Osteocyte (in vitro differentiated cells): ENCODE results near the gene SMARCB1. TPM values are rescaled to one million over a fixed set of nuclear protein-coding genes. Genes with fewer than 3 reads are reported as not detected.

Experiments used
- DNase-seq: peaks from one replicate; pipeline ENCODE4 v3.0.0; 2021; ENCODE audit warnings: mixed read lengths; ENCODE audit not compliant: unreplicated experiment; ENCODE audit errors: extremely low spot score
- H3K27ac Mint-ChIP-seq: one replicate; pipeline ENCODE4 v1.8.0; 2021; ENCODE audit warnings: mild to moderate bottlenecking, mixed read lengths; ENCODE audit not compliant: unreplicated experiment
- H3K27me3 Mint-ChIP-seq: one replicate; pipeline ENCODE4 v1.8.0; 2021; ENCODE audit warnings: mixed read lengths; ENCODE audit not compliant: unreplicated experiment
- H3K36me3 Mint-ChIP-seq: one replicate; pipeline ENCODE4 v1.8.0; 2021; ENCODE audit warnings: mixed read lengths; ENCODE audit not compliant: unreplicated experiment
- H3K4me1 Mint-ChIP-seq: one replicate; pipeline ENCODE4 v1.8.0; 2021; ENCODE audit warnings: mixed read lengths; ENCODE audit not compliant: unreplicated experiment
- H3K4me3 Mint-ChIP-seq: one replicate; pipeline ENCODE4 v1.8.0; 2021; ENCODE audit warnings: mild to moderate bottlenecking, moderate library complexity, mixed read lengths; ENCODE audit not compliant: unreplicated experiment
- H3K9me3 Mint-ChIP-seq: one replicate; pipeline ENCODE4 v1.8.0; 2021; ENCODE audit warnings: mixed read lengths; ENCODE audit not compliant: unreplicated experiment
- total RNA-seq: library from RNA; stranded (reverse); gene quantifications from 2 replicates; pipeline ENCODE4 v1.2.1, GENCODE V29; 2021
- TF ChIP-seq, protein P1 (sequence below): fragments of 200-600 bp; sonication (generic); IDR thresholded peaks from 2 replicates; pipeline ENCODE4 v1.5.0; 2021; ENCODE audit warnings: antibody characterized with exemption, mild to moderate bottlenecking, moderate library complexity

The SMARCB1 gene
- total RNA-seq, 1 donor from 2014 or later, result 126 TPM

DNA sequence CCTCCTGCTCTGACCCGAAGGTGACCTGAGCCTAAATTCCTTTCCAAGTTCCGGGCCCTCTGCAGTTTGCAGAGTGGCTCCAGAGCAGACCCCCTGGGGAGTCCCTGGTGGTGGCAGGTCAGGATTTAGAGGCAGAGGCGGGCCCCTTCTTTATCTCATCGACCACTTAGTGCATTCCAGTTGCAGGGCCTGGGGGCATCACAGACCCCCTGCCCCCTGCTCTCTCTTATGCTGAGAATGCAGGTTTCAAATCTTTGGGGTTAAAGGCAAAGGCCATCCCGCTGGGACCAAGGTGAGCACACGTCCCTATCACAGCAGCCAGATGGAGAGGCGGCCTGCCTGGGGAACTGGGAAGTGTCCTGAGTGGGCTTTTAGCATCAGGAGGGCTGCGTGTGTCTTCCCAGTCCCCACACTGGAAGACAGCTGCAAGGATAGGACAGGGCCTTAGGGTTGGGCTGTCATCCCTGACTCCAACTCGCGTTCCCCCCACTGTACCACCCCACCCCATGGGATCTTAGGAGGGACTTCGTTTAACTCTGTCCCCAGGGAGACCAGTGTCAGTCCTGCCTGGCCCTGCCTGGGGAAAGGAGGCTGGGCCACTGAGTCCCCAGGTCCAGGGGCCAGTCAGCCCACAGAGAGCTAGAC lies 40.7 kb downstream of the SMARCB1 start:
- TF ChIP-seq, protein P1, sequence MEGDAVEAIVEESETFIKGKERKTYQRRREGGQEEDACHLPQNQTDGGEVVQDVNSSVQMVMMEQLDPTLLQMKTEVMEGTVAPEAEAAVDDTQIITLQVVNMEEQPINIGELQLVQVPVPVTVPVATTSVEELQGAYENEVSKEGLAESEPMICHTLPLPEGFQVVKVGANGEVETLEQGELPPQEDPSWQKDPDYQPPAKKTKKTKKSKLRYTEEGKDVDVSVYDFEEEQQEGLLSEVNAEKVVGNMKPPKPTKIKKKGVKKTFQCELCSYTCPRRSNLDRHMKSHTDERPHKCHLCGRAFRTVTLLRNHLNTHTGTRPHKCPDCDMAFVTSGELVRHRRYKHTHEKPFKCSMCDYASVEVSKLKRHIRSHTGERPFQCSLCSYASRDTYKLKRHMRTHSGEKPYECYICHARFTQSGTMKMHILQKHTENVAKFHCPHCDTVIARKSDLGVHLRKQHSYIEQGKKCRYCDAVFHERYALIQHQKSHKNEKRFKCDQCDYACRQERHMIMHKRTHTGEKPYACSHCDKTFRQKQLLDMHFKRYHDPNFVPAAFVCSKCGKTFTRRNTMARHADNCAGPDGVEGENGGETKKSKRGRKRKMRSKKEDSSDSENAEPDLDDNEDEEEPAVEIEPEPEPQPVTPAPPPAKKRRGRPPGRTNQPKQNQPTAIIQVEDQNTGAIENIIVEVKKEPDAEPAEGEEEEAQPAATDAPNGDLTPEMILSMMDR, result no peak
- Mint-ChIP-seq H3K4me3 (no peak overlapping the region), H3K9me3 (no peaks in the 10 kb centered on the region), H3K4me1 (peaks cover 51% of the 10 kb centered on the region), H3K27me3 (no peaks in the 10 kb centered on the region), H3K27ac (peak overlapping the region; percentile 74), H3K36me3 (peaks cover 44% of the 10 kb centered on the region)
- no peak for DNase-seq

DNA sequence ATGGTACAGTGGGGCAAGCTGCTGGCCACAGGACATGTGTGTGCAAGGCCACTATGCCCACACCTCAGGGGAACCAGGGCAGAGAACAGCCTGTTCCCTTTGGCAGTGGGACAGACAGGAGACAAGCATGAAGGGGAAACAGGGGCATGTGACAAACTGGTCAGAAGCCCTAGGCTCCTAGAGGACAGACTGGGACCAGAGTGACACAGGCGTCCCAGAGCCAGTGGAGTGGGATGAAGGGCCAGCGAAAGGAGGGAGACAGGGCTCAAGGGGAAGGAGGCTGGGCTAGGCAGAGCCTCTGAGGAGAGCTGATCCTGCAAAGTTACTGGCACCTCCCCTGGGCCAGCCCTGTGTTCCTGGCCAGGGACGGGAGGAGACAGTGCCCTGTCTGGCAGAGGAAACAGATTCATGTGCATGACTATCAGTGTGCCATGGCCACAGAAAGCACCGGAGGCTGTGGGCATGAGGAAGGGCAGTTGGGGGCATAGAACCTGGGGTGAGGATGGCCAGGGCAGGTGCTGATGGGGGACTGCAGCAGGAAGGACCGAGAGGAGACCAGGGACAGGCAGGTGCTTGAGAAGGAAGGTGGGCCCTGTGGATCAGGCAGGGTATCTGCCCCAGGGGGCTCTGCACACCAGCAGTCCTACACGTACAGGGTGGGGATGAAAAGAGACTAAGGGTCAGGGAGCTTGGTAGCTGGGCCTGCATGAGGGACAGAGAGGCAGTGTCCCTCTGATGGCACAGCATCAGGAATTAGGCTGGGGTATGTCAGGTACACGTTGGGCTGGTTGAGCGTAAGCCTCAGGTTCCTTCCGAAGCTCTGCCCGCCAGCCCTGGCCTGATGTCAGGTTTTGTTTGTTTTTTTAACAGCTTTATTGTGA lies 42.3 kb downstream of the SMARCB1 start:
- DNase-seq, result no peak
- peak overlapping the region; percentile 83 for H3K27ac Mint-ChIP-seq
- TF ChIP-seq, protein P1, result no peak
- H3K9me3 Mint-ChIP-seq, result no peaks in the 10 kb centered on the region
- H3K36me3 Mint-ChIP-seq, result peaks cover 36% of the 10 kb centered on the region
- no peaks in the 10 kb centered on the region for H3K27me3 Mint-ChIP-seq
- H3K4me3 Mint-ChIP-seq, result no peak overlapping the region
- H3K4me1 Mint-ChIP-seq, result peaks cover 37% of the 10 kb centered on the region

- no peak for DNase-seq
- peaks cover 34% of the 10 kb centered on the region for H3K36me3 Mint-ChIP-seq
- peaks cover 36% of the 10 kb centered on the region for H3K4me1 Mint-ChIP-seq
- H3K27me3 Mint-ChIP-seq, result no peaks in the 10 kb centered on the region
- no peaks in the 10 kb centered on the region for H3K9me3 Mint-ChIP-seq
- TF ChIP-seq, protein P1, result no peak
- peak overlapping the region; percentile 83 for H3K27ac Mint-ChIP-seq
- H3K4me3 Mint-ChIP-seq, result peak overlapping the region; percentile 31
Measured at GRCh38 chr22:23829845-23830372, 43.1 kb downstream of the SMARCB1 start.

GRCh38 chr22:23831261-23831660 lies 44.5 kb downstream of the SMARCB1 start:
- no peaks in the 10 kb centered on the region for H3K27me3 Mint-ChIP-seq
- TF ChIP-seq, protein P1, result no peak
- H3K4me3 Mint-ChIP-seq, result peak overlapping the region; percentile 27
- no peaks in the 10 kb centered on the region for H3K9me3 Mint-ChIP-seq
- H3K27ac Mint-ChIP-seq, result peak overlapping the region; percentile 70
- H3K36me3 Mint-ChIP-seq, result peaks cover 29% of the 10 kb centered on the region
- peaks cover 30% of the 10 kb centered on the region for H3K4me1 Mint-ChIP-seq
- no peak for DNase-seq

DNA sequence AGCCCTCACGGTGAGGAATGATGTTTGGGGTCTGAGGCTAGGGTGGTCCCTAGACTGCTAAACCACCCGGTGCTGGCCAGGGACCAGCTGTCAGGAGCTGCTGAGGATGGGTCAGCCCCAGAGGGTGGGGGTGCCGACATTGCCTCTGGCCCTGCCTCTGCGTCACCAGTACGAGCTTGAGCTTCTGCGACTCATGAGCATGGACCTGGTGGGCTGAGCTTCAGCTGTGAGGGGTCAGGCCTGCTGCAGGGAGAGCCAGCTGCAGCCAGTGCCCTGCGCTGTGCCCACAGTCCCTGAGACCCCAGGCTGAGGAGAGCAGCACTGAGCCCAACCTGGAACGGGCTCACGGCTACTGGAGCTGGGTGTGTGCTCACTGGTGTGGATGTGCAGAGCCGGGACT lies 45.0 kb downstream of the SMARCB1 start:
- Mint-ChIP-seq H3K4me3 (no peak overlapping the region), H3K36me3 (peaks cover 31% of the 10 kb centered on the region)

More for the DNA sequence above, 45.0 kb downstream of the SMARCB1 start:
- TF ChIP-seq, protein P1, result no peak
- Mint-ChIP-seq H3K27me3 (no peaks in the 10 kb centered on the region), H3K9me3 (no peaks in the 10 kb centered on the region), H3K4me1 (peaks cover 24% of the 10 kb centered on the region), H3K27ac (no peak overlapping the region)
- DNase-seq, result no peak
